Measurements from ENCODE around the gene SLC22A12.

Gene SLC22A12

GRCh38 chr11:64600281-64600992 lies 9.4 kb downstream of the SLC22A12 start:
- DNase-seq (ENCODE audit: low read depth), result no peak
- no peak for TF ChIP-seq CTCF (IDR thresholded peaks at IDR 0.05; ENCODE audit: low read depth, low read length, missing control alignments)
- H3K4me3 ChIP-seq (ENCODE audit: low read depth, low read length), result no peak overlapping the region

- TF ChIP-seq CTCF (IDR thresholded peaks at IDR 0.05; ENCODE audit: low read depth, low read length, missing control alignments), result no peak
- DNase-seq (ENCODE audit: low read depth), result no peak
- H3K4me3 ChIP-seq (ENCODE audit: low read depth, low read length), result no peak overlapping the region
Measured at GRCh38 chr11:64601605-64602465, 10.8 kb downstream of the SLC22A12 start.

- H3K4me3 ChIP-seq (ENCODE audit: low read depth, low read length), result no peak overlapping the region
- TF ChIP-seq CTCF (IDR thresholded peaks at IDR 0.05; ENCODE audit: low read depth, low read length, missing control alignments), result no peak
- DNase-seq (ENCODE audit: low read depth), result no peak
Measured at GRCh38 chr11:64602466-64603070, 11.5 kb downstream of the SLC22A12 start.

- no peak overlapping the region for H3K4me3 ChIP-seq (ENCODE audit: low read depth, low read length)
- no peak for DNase-seq (ENCODE audit: low read depth)
- TF ChIP-seq CTCF (IDR thresholded peaks at IDR 0.05; ENCODE audit: low read depth, low read length, missing control alignments), result no peak
Measured at GRCh38 chr11:64603411-64604110, 12.5 kb downstream of the SLC22A12 start.

- TF ChIP-seq CTCF (IDR thresholded peaks at IDR 0.05; ENCODE audit: low read depth, low read length, missing control alignments), result no peak
- no peak for DNase-seq (ENCODE audit: low read depth)
- no peak overlapping the region for H3K4me3 ChIP-seq (ENCODE audit: low read depth, low read length)
Measured at GRCh38 chr11:64604458-64605243, 13.6 kb downstream of the SLC22A12 start.

GRCh38 chr11:64605244-64605560 lies 14.2 kb downstream of the SLC22A12 start:
- TF ChIP-seq CTCF (IDR thresholded peaks at IDR 0.05; ENCODE audit: low read depth, low read length, missing control alignments), result no peak
- no peak for DNase-seq (ENCODE audit: low read depth)
- no peak overlapping the region for H3K4me3 ChIP-seq (ENCODE audit: low read depth, low read length)

All from GM12864 (cell line).